Mesenteric fat pad (tissue), 1 donor: ENCODE data around the gene CD300H. TPM values are rescaled to one million over a fixed set of nuclear protein-coding genes. Genes with fewer than 3 reads are reported as not detected.

ENCODE experiments used
- DNase-seq: peaks from one replicate; pipeline ENCODE4 v3.0.0-alpha.2; 2020; ENCODE audit warnings: low spot score
- long read RNA-seq: library from polyadenylated mRNA; unstranded; transcript quantifications from one replicate; pipeline ENCODE4 v2.0.0, GENCODE V29; 2020
- total RNA-seq: library from RNA; stranded (reverse); fragmentation: NEBNext Ultra II Directional; extraction: Animal tissue kit (Norgen Biotek cat#: 25700); gene quantifications from one replicate; pipeline ENCODE4 v1.2.1, GENCODE V29; 2021
- donor health status: DM: yes; HTN: yes; CAD: no.

The CD300H gene
- total RNA-seq: not detected
- long read RNA-seq: 0 reads

GRCh38 chr17:74567397-74567796 is at the start of gene CD300H:
Gene CD300H, minus strand, starts transcription at chr17:74567509.
- no peak for DNase-seq

GRCh38 chr17:74616696-74617095 is 49.4 kb upstream of the CD300H start:
- DNase-seq: no peak

- no peak for DNase-seq
Observed at GRCh38 chr17:74612046-74612445, 44.7 kb upstream of the CD300H start.

DNA sequence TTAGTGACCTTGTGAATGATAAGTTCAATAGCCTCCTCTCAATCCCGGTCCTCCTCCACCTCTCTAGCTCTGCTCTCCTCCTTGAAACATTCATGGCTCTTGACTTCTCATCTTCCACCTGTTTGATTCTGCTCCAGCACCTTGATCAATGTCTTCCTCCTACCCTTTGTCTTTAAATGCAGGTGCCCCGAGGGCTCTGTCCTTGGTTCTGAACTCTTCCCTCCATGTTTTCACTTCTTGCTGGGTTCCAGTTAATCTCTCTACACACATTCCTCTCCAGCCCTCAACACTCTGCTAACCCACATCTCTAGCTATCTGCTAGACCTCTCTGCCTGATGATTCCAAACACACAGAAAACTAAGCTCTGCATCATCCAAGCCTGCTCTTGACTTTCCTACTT is 42.8 kb upstream of the CD300H start:
- no peak for DNase-seq

GRCh38 chr17:74608511-74608910 is 41.2 kb upstream of the CD300H start:
- DNase-seq: no peak

DNA sequence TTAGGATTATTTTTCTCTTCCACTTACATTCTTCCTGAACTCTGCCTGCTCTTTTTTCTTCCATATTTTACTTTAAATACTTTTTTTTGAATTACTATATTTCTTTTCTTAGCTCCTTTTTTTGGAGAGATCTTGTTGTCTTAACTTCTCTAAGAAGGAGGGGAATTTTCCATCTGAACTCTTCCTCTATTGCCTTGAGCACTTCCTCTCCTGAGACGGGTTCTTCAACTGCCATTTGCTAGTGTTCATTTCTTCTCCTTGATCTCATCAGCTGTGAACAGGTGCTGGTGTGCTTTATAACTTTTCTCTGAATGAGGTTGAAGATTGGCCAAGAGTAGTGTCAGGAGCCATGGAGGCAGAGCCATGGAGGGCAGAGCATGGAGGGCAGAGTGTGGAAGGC is 39.9 kb upstream of the CD300H start:
- no peak for DNase-seq

DNA sequence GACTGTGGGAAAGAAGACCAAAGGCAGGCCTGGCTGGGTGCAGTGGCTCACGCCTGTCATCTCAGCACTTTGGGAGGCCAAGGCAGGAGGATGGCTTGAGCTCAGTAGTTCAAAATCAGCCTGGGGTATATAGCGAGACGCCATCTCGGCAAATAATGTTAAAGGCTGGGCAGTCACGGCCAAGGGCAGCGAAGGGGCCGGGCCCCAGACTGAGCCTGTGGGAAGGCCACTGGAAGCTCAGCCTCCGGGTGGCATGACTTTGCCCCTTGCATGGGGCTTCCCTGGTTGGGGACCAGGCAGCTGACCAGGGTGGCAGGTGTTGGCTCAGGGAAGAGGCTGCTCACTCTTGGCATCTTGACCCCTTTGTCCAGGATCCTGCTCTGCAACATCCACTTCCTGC is 38.7 kb upstream of the CD300H start:
- no peak for DNase-seq

GRCh38 chr17:74605361-74605760 is 38.1 kb upstream of the CD300H start:
- DNase-seq: no peak

DNA sequence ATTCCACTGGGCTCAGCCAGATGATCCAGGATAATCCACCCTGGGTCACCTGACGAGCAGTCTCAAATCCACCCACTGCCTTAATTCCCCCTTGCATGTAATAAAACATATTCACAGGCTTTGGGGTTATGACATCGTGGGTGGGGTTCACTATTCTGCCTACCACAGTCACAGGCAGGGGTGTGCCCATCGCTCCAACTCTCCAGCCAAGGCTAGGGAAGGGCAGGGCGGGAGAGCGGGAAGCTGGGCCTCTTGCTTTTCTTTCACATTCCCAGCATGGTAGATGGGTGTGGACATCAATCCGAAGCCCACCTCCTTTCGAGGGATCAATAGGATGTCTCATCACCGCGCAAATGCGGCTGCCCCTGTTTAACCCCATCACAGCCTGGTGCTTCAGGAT is 37.5 kb upstream of the CD300H start:
- no peak for DNase-seq

GRCh38 chr17:74604200-74604599 is 36.9 kb upstream of the CD300H start:
- DNase-seq: no peak

GRCh38 chr17:74603746-74604145 is 36.4 kb upstream of the CD300H start:
- no peak for DNase-seq

- no peak for DNase-seq
Observed at GRCh38 chr17:74603037-74603635, 35.8 kb upstream of the CD300H start.

DNA sequence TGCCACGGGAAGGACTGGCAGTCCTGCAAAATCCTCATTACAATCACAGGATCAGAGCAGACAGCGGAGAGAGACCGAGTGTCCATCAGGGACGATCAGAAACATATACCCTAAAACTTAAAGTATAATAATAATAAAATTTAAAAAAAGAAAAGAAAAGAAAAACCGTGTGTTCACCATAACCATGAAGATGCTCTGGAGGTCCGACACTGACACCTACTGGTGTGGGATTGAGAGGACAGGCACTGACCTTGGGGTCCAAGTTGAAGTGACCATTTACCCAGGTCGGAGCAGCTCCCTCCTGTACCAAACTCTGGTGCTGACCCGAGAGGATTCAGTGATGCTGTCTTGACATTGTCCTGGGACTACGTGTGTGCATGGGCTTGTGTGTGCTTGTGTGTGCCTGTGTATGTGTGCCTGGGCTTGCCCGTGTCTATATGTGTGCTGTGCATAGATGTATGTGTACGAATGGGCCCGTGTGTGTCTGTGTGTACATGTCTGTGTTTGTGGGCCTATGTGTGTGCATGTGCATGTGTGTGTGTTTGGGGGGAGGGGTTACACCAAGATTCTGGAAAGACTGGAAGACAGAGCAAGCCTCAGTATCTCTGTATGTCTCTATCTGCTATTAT is 34.7 kb upstream of the CD300H start:
- no peak for DNase-seq

DNA sequence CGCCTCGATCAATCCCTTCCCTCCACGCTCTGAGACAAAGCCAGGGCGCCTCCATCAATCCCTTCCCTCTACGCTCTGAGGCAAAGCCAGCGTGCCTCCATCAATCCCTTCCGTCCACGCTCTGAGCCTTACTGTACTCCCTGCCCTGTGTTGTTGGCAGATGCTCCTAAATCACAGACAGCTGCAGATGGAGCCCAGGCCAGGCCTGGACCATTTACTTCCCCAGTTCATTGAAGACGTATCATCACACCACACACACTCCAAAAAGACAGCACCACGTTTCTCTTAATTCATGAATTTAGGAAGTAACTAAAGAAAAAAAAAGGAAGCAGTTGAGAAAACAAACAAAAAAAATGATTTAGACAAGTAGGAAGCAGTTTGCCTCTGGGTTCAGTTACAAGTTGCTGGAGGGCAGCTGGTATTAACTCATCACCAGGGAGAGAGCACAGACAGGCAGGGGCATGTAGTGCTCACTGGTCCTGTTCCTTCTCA is 32.2 kb upstream of the CD300H start:
- DNase-seq: no peak

- no peak for DNase-seq
Observed at GRCh38 chr17:74599023-74599399, 31.7 kb upstream of the CD300H start.

DNA sequence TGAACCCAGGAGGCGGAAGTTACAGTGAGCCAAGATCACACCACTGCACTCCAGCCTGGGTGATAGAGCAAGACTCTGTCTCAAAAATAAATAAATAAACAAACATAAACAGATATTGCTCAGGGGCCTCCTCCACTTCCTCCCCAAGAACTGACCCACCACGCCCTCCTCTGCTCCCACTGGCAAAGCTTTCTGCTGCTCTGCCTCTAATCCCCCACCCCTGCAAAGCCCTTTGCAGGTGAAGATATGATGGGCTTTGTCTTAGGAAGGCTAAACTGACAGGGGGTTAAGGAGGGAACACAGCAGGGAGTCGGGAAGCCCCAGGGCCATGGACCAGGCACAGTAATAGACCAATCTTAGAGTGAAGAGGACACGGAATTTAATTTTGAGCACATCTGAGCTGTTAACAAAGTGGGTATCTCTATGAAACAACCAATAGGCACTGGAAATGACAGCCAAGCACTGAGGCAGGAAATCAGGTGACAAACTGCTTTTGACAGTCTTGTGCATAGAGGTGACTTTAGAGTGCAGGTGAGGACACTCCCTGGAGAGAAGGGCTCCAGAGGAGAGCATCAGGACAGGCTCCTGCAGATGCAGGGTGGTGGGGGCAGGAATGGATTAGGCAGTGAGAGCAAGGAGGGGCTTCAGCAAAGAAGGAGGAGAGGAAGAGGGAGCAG is 31.2 kb upstream of the CD300H start:
- no peak for DNase-seq

DNA sequence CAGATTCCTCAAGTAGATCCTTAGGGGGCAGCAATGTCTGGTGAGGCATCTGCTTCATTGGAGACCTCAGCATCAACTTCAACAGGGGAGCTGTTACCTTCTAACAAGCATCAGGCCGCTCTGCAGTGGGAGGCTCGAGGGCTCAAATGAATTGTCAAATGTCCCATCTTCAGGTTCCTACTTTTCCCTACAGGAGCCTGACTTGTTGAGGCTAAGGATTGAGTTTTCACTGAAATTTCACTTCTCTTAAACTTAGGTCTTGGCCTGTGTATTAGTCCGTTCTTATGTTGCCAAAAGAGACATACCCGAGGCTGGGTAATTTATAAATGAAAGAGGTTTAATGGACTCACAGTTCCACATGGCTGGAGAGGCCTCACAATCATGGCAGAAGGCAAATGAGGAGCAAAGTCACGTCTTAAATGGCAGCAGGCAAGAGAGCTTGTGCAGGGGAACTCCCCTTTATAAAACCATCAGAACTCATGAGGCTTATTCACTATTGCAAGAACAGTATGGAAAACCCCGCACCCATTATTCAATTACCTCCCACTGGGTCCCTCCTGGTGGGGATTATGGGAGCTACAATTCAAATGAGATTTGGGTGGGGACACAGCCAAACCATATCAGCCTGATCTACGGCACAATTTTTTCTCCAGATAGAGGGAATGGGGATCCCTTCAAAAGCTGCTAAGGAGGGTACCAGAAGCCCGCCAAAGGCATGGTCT is 29.9 kb upstream of the CD300H start:
- no peak for DNase-seq

GRCh38 chr17:74595037-74595750 is 27.9 kb upstream of the CD300H start:
- no peak for DNase-seq

GRCh38 chr17:74592087-74592990 is 25.0 kb upstream of the CD300H start, which contains the start of gene CD300LD:
Gene CD300LD, minus strand, starts transcription at chr17:74592283. Its CDS starts 81 bp downstream, at chr17:74592202.
- no peak for DNase-seq

GRCh38 chr17:74591503-74591902 is 24.2 kb upstream of the CD300H start:
- no peak for DNase-seq
